HG03442 (cell line): ENCODE measurements around the gene IRF2.

ENCODE experiments used
- ATAC-seq: cut with Tn5 transposase; IDR thresholded peaks from one replicate; pipeline ENCODE4 v1.9.1; 2021; ENCODE audit warnings: mild to moderate bottlenecking, moderate library complexity; ENCODE audit not compliant: unreplicated experiment

The IRF2 gene

DNA sequence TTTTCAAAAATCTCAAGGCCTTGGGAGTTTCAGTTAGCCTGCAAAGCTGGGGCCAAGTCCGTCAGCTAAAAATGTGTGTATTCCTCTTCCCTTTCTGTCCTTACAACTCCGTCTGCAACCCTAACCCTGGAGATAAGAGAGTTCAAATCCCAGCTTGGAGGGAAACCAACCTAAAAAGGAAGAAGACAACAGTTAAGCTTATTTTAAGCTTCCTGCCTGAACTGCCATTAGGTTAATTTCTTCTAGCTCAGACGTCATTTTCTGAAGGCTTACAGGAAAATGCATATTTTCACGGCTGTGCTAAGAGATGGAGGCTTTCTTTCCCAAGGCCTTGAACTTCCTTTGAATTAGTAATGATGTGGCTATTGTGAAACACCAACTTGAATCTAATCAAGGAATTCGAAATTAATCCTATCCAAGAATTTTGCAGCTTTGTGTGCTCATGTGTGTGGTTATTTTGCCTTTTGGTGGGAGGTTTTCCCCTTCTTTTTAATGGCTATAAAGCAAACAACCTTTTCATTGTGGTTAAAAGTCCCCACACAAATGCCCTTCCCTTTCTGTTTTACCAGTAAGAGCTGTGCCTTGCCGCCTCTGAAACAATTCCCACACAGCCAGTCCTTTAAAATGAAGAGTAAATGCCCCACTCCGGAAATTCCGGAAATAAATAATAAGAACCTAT, 103.5 kb downstream of the IRF2 start:
- ATAC-seq: no peak

DNA sequence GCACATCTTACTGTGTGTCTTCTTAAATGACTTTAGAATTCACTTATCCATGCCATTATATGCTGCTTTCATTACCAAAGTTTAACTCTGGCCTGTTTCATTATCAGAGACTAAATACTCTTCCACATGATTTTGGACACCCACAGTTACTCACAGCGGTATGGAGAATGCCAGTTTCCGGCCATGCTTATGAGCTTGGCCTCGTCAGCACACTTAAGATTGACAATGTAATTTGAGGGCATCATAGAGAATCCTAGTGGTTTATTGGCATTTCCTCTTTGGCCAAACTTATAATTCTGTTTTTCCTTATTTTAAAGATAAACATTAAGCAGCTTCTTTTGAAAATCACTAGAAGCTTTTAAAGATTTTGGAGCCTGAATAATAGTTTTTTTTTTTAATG, 104.5 kb downstream of the IRF2 start:
- no peak for ATAC-seq

DNA sequence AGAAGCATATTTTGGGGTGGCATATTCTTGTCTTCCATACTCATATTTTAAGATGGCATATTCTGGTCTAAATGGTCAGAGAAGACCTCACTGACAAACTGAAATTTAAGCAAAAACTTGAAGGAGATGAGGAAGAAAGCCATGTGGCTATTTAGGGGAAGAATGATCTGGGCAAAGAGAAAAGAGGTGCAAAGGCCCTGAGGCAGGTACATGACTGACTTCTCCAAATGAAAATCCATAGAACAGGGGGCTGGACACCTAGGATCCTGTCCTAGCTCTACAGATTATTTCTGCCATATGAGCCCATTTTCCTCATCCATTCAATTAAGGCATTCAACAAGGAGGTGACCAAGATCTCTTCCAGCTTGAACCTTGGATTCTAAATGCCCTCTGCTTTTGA, 105.6 kb downstream of the IRF2 start:
- no peak for ATAC-seq

- ATAC-seq: no peak
These were observed 106.1 kb downstream of the IRF2 start for GRCh38 chr4:184368290-184368689.

DNA sequence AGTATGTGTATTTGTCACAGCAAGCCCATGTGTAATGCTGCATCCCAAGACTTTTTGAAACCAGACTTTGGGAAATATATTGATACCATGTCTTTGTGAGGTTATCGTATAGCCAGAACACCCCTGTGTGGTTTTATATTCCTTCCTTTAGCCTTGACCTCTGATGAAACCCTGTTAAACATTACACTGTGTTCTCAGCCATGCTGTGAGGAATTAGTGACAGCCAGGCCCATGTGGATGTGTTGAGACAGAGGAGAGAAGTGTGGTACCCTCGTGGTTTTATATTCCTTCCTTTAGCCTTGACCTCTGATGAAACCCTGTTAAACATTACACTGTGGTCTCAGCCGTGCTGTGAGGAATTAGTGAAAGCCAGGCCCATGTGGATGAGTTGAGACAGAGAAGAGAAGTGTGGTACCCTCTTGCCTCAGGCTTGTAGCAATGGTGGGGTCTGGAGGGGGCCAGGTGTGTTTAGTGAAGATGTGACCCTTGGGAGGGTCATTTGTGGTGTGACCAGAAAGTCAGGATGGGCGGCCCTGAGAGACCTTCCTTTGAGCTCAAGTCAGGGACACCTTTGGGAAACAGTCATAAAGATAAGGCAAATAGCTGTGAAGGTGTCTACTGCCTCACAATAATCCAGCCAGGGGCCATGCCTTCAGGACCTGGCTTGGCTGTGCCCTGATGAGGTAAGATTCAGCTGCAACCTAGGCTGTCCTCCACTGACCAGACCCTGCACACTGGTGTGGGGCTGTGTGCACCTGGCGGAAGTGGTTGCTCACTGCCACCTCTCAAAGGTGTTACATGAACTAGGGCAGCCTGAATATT, 110.0 kb downstream of the IRF2 start:
- ATAC-seq: peak; percentile 61

- ATAC-seq: no peak
These were observed 111.1 kb downstream of the IRF2 start for GRCh38 chr4:184363258-184363657.

GRCh38 chr4:184362396-184362795, 112.0 kb downstream of the IRF2 start:
- no peak for ATAC-seq

DNA sequence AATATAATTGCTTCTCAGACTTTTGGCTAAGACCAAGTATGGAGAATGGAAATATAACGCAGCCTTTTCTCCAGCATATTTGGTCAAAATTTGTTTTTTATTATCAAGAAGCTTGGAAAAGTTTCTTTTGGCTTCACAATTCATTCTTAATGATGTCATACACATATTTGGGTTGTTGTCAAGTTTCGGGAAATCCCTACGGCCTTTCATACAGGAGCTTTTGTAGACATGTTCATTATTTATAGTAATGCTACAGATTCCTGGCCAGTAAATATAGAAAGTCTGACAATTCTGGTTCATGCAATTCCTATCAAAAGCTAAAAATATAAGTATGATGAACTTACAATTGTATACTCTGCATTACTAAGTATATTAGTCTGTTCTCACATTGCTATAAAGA, 112.9 kb downstream of the IRF2 start:
- no peak for ATAC-seq

- ATAC-seq: no peak
These were observed 114.5 kb downstream of the IRF2 start for GRCh38 chr4:184359888-184360287.

DNA sequence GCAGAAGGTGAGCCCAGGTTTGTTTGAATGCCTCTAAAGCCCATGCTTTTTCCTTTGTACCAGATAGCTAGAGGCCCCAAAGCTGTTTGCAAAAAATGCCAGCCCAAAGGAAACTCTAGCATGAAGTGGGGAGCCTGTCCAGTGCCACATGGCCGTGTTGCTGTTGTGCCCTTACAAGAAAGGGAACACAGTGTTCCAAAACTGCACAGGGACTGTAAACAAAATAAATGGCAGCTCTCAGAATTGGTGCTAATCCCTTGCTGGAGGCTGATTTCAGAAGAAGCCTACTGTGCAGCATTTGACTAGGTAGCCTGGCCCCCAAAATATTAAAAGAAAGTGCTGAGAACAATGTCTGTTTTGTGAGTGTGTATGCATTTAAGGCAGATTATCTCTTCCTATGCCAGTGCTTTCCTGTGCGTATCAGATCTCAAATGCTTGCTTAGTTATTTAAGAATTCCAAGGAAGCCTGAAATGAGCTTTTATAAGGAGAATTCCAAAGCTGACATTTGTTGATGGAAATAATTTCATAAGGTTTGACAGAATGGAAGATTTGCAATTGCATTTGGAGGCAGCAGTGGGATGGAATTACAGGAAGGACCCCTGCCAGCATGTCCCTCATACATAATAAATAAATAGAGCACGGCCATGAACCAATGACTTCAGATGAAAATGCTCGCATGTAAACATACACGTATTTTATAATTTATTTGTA, 115.7 kb downstream of the IRF2 start:
- no peak for ATAC-seq

DNA sequence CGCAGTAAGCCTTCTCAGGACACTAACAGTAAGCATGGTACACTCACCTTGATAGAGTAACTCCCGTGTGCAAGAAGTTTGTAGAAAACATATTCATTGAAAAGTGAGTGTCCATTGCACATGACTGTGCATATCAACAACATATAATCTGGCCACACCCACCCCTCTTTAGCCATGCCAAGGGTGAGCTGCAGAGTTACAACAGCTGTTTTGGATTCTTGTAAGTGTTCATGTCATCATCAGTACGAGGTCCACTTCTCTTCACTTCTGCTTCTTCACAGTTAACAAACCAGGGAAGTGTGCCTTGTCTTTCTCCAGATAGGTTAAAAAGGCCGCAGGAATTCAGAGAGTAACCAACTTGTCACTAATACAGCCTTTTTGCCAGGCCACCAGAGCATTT, 116.6 kb downstream of the IRF2 start:
- no peak for ATAC-seq

DNA sequence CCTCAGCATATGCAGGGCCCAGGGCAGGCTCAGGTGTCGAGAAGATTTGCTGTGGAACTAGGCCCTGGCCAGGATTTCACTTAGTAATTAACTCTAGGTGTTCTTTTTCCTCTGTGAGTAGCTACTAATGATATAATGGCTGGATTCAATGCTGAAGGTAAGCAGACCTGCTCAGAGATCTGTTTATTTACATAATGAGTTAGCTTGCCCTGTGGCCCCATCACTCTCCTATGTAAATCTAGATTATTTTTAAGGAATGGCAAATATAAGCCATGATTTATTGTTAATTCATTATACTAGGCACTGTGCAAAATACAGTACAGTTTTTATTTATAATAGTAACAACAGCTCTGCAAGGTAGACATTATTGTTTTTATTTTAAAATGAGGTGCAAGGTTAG, 117.2 kb downstream of the IRF2 start:
- ATAC-seq: no peak

- no peak for ATAC-seq
These were observed 118.0 kb downstream of the IRF2 start for GRCh38 chr4:184356366-184356765.

DNA sequence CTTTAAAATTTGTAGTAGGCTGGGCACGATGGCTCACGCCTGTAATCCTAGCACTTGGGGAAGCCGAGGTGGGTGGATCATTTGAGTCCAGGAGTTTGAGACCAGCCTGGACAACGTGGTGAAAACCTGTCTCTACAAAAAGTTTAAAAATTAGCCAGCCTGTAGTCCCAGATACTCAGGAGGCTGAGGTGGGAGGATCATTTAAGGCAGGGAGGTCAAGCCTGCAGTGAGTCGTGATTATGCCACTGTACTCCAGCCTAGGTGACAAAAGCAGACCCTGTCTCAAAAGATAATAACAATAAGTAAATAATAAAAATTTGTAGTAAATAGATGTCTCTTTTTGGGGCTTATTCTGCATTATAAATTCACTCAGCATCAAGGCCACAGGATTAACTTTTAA, 118.5 kb downstream of the IRF2 start:
- no peak for ATAC-seq

DNA sequence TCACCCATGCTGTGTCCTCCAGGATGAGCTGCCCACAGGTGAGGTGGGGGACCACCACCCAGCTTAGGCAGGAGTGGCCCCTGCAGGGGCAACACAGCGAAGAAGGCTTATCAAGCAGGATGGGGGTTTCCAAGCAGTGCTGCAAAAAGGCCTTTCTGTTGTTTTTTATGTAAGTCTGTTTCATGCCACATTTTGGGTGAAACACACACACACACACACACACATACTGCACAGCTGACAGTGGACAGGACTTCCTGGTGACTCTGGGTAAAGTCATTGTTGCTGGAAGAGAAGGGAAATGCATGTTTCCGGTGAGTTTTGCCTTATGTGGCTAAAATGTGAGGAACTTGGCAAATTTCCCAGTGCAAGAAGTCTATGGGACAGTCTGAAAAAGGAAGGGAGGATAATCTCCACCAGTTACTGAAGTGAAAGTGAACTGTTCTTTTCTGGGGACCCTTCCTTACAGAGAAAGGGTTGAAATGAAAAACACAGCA, 119.2 kb downstream of the IRF2 start:
- ATAC-seq: no peak

DNA sequence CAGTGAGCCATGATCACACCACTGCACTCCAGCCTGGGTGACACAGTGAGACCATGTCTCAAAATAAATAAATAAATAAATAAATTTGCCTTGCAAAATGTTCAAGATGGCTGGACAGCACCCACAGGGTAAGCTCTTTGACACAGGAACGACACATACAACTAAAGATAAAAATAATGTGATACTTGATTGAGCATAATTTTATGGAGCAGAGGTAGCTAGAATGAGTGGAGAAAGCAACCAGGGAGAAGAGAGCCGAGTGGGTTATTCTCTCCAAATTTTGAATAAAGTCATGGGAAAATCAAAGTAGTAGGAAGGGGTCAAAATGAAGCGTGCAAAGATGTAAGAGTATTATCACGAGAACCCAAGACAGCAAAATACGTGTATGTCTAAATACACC, 121.5 kb downstream of the IRF2 start:
- no peak for ATAC-seq

DNA sequence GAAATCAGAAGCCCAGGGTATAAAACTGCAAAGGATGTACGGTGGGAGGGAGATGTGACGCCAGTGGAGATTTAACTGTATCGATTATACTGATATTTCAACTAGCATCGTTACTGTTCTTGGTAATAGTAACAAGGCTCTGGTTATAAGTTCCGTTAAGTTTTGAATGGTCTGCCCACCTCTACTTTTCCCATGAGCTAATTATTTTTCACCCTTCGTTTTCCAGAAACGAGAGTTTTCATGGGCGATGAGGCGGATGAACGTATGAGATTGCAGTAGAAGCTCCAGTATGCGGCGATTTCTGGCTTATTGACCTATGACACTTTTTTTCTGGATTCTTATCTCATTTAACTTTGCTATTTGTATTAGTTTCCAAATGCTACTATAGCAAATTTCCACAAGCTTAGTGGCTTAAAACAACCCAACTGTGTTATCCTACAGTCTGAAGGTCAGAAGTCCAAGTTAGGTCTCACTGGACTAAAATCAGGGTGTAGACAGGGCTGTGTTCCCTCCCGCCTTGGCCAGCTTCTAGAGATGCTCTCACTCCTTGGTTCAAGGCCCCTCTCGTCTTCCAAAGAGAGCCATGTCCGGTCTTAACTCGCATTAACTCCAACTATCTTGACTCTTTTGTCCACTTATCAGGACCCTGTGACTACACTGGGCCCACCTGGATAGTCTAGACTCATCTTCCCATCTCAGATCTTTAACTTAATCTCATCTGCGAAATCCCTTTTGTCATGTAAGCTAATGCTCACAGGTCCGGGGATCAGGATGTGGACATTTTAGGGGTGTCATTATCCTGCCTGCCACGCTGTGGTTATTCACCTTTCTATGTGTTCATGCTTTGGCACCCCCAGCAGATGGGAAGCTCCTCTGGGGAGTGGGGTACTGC, 122.5 kb downstream of the IRF2 start:
- ATAC-seq: no peak

DNA sequence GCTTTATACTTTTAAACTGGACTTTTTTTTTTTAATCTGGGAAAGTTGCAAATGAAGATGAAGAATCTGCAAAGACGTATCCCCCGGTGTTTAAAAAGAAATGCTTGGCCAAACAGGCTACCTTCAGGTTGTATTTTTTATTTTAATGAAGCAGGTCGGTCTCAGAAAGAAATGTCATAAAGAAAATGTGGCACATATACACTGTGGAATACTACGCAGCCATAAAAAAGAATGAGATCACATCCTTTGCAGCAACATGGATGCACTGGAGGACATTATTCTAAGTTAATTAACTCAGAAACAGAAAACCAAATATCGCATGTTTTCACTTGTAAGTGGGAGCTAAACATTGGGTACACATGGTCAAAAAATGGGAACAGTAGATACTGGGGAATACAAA, 123.4 kb downstream of the IRF2 start:
- ATAC-seq: no peak

- ATAC-seq: no peak
These were observed 124.0 kb downstream of the IRF2 start for GRCh38 chr4:184350213-184350817.

DNA sequence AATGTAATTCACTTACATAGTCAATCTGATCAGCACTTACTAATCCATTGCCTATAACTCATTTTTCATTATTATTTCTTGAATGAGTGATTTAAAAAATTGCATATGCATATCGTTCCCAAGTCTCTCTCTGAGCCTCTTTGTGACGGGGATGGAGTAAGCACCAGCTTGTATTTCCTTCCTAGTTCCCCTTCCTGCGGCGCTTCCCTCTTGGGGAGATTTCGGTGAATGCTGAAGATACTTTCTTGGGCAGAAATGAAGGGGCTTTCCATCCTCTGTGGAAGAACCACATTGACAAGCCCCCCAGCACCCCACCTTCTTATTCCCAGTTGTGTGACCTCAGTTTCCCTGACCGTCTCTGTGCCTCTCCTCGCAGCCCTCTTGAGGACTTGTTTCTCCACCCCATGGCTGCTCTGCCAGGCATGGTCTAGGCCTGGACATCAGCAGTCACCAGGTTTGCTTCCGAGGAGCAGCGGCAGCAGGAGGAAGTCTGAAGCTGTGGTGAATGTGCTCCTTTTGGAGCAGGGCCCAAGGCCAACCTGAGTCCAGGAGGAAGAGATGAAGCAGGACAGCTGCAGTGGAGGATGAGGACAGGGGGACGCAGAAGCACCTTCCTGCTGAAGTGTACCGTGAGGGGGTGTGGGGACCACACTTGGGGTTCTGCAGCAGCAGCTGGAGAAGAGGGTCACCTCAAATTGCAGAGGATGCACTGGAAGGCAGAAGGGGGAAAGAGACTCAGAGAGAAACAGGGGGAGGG, 124.9 kb downstream of the IRF2 start:
- no peak for ATAC-seq
